ENCODE data around the gene SOSTDC1. TPM values are rescaled to one million over a fixed set of nuclear protein-coding genes. Genes with fewer than 3 reads are reported as not detected.
"Not testable (repeated sequence)": the region's sequence is repeated elsewhere in the genome, so short reads cannot be mapped to it uniquely, and the experiment has no call there.

SOSTDC1 gene
- total and polyA plus RNA-seq, 7 experiments from 2014 or later: not detected

DNA sequence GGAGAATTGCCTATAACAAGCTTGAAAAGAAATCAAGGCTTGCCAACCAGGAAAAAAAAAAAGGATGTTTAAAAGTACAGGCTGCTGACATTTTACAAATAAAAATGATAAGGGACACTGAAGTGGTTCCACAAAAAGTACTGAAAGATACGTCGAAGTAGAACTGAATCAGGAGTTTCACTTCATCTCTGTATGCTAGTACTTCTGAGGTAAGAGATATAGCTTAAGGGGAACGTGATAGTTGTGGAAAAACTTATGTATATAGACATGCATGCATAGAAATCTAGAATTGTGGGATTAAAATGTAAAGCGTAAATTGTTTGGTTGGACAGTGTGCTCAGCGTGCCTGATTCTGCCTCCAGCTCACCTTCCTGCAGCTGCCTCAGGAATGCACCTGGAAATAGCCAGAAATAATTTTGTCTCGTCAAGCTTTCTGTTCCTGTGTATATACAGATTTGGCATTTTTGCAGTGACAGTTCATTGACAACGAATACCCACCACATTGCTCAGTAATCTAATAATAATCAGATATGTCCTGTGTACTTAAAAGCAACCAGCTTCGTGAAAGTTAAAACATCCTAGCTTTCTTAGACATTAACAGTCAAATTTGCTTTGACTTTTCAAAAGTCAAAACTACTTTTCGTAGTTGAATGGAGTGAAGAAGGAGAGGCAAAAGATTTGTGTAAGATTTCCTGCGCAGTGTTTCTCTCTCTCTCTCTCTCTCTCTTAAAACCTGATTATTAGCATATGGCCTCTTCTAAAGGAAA lies 1.4 kb downstream of the SOSTDC1 start:
- Histone ChIP-seq H3K36me3 (ENCODE audit: control insufficient read depth in 2 of 3, insufficient read depth in 3 of 3, low read length in 3 of 3) (no peaks in the 10 kb centered on the region), H3K4me1 (ENCODE audit: control insufficient read depth in 2 of 2, insufficient read depth in 2 of 2, low read length in 2 of 2) (no peaks in the 10 kb centered on the region), H3K27ac (ENCODE audit: low read depth, low read length) (no peak overlapping the region), H3K4me3 (ENCODE audit: low read length) (no peak overlapping the region), H3K9me3 (ENCODE audit: control insufficient read depth in 2 of 3, low read length in 3 of 3) (no peaks in the 10 kb centered on the region), H3K27me3 (ENCODE audit: control insufficient read depth in 2 of 2, insufficient read depth in 2 of 2, low read length in 2 of 2) (no peaks in the 10 kb centered on the region)
- POLR2A ChIA-PET: no interaction called here
- H3K4me3 Mint-ChIP-seq: peak overlapping the region in 1 of 10 donors; percentile 26
- H3K27me3 Mint-ChIP-seq: peaks cover 5 to 36% (median 17%) of the 10 kb centered on the region in 5 donors
- H3K27ac Mint-ChIP-seq: no peak overlapping the region
- intact Hi-C loops (cut with micrococcal nuclease): no loop called here
- no peaks in the 10 kb centered on the region for H3K36me3 Mint-ChIP-seq
- CTCF ChIA-PET: no interaction called here
- DNase-seq (no peak), ATAC-seq (no peak)
- H3K9me3 Mint-ChIP-seq: no peaks in the 10 kb centered on the region
- peaks cover 0 to 7% (median 0%) of the 10 kb centered on the region in 7 donors for H3K4me1 Mint-ChIP-seq

DNA sequence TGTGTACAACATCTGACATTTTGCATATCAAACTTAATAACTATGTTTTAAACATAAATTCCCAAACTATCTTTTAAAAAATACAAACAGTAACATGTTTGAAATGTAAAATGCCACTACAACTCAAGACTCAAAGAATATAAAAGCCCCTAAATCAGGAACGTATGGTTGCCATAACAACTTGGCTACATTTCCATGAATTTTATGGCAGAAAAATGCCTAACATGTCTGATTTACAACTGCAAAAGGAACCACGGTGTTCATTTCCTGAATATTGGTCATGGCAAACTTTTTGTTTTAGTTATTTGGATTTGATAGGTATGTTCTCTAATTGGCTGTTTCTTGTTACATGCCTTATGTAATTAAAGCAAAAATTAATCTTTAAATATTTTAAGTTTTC lies 2.0 kb downstream of the SOSTDC1 start:
- DNase-seq (no peak), ATAC-seq (no peak)
- Mint-ChIP-seq H3K9me3 (no peaks in the 10 kb centered on the region), H3K36me3 (no peaks in the 10 kb centered on the region), H3K4me1 (peaks cover 0 to 7% (median 0%) of the 10 kb centered on the region in 7 donors), H3K27ac (no peak overlapping the region), H3K27me3 (peaks cover 4 to 36% (median 17%) of the 10 kb centered on the region in 5 donors), H3K4me3 (no peak overlapping the region)
- no peak overlapping the region for H3K27ac ChIP-seq (ENCODE audit: low read depth, low read length)
- no peaks in the 10 kb centered on the region for H3K9me3 ChIP-seq (ENCODE audit: control insufficient read depth in 2 of 3, low read length in 3 of 3)
- no peaks in the 10 kb centered on the region for H3K4me1 ChIP-seq (ENCODE audit: control insufficient read depth in 2 of 2, insufficient read depth in 2 of 2, low read length in 2 of 2)
- H3K4me3 ChIP-seq (ENCODE audit: low read length): no peak overlapping the region
- CTCF ChIA-PET: no interaction called here
- POLR2A ChIA-PET: no interaction called here
- intact Hi-C loops (cut with micrococcal nuclease): no loop called here
- H3K36me3 ChIP-seq (ENCODE audit: control insufficient read depth in 2 of 3, insufficient read depth in 3 of 3, low read length in 3 of 3): no peaks in the 10 kb centered on the region
- H3K27me3 ChIP-seq (ENCODE audit: control insufficient read depth in 2 of 2, insufficient read depth in 2 of 2, low read length in 2 of 2): no peaks in the 10 kb centered on the region

DNA sequence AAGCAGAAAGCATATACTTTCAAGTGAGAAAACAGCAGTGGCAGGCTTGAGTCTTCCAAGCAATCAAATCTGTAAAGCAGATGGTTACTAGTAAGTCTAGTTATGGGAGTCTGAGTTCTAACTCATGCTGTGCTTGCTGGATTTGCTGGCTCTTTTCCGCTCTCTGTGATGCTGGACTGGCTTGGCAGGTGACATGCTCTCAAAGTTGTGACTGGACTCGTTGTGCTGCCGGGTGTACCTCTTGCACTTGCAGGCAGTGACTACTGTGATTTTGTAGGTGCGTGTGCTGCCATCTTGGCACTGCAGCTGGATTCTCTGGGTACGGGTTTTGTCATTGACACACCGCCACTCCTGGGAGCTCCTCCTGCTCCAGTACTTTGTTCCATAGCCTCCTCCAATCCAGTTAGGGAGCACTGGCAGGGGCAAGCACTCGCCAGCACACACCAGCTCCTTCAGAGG lies 3.1 kb downstream of the SOSTDC1 start:
- no peak for DNase-seq
- Histone ChIP-seq H3K4me1 (ENCODE audit: control insufficient read depth in 2 of 2, insufficient read depth in 2 of 2, low read length in 2 of 2) (no peaks in the 10 kb centered on the region), H3K27ac (ENCODE audit: low read depth, low read length) (no peak overlapping the region), H3K36me3 (ENCODE audit: control insufficient read depth in 2 of 3, insufficient read depth in 3 of 3, low read length in 3 of 3) (no peaks in the 10 kb centered on the region), H3K27me3 (ENCODE audit: control insufficient read depth in 2 of 2, insufficient read depth in 2 of 2, low read length in 2 of 2) (no peaks in the 10 kb centered on the region), H3K9me3 (ENCODE audit: control insufficient read depth in 2 of 3, low read length in 3 of 3) (no peaks in the 10 kb centered on the region), H3K4me3 (ENCODE audit: low read length) (no peak overlapping the region)
- no peak overlapping the region for H3K27ac Mint-ChIP-seq
- no peaks in the 10 kb centered on the region for H3K36me3 Mint-ChIP-seq
- intact Hi-C loops (cut with micrococcal nuclease): no loop called here
- ATAC-seq: no peak
- no peaks in the 10 kb centered on the region for H3K9me3 Mint-ChIP-seq
- ChIA-PET CTCF (no interaction called here), POLR2A (no interaction called here)
- H3K4me1 Mint-ChIP-seq: peaks cover 0 to 7% (median 0%) of the 10 kb centered on the region in 7 donors
- peaks cover 0 to 34% (median 13%) of the 10 kb centered on the region in 5 donors for H3K27me3 Mint-ChIP-seq
- H3K4me3 Mint-ChIP-seq: no peak overlapping the region

- no peak overlapping the region for H3K27ac ChIP-seq (ENCODE audit: low read depth, low read length)
- Mint-ChIP-seq H3K27me3 (peaks cover 0 to 23% (median 10%) of the 10 kb centered on the region in 5 donors), H3K4me1 (peaks cover 0 to 6% (median 0%) of the 10 kb centered on the region in 7 donors), H3K27ac (no peak overlapping the region), H3K9me3 (peaks cover 0 to 5% (median 0%) of the 10 kb centered on the region in 11 donors), H3K36me3 (no peaks in the 10 kb centered on the region), H3K4me3 (no peak overlapping the region)
- no peak overlapping the region for H3K4me3 ChIP-seq (ENCODE audit: low read length)
- CTCF ChIA-PET: no interaction called here
- no peaks in the 10 kb centered on the region for H3K36me3 ChIP-seq (ENCODE audit: control insufficient read depth in 2 of 3, insufficient read depth in 3 of 3, low read length in 3 of 3)
- no peaks in the 10 kb centered on the region for H3K27me3 ChIP-seq (ENCODE audit: control insufficient read depth in 2 of 2, insufficient read depth in 2 of 2, low read length in 2 of 2)
- DNase-seq: no peak
- intact Hi-C loops (cut with micrococcal nuclease): no loop called here
- no peak for ATAC-seq
- H3K9me3 ChIP-seq (ENCODE audit: control insufficient read depth in 2 of 3, low read length in 3 of 3): no peaks in the 10 kb centered on the region
- H3K4me1 ChIP-seq (ENCODE audit: control insufficient read depth in 2 of 2, insufficient read depth in 2 of 2, low read length in 2 of 2): no peaks in the 10 kb centered on the region
- POLR2A ChIA-PET: no interaction called here
These were observed 4.6 kb downstream of the SOSTDC1 start for GRCh38 chr7:16460789-16461493.

DNA sequence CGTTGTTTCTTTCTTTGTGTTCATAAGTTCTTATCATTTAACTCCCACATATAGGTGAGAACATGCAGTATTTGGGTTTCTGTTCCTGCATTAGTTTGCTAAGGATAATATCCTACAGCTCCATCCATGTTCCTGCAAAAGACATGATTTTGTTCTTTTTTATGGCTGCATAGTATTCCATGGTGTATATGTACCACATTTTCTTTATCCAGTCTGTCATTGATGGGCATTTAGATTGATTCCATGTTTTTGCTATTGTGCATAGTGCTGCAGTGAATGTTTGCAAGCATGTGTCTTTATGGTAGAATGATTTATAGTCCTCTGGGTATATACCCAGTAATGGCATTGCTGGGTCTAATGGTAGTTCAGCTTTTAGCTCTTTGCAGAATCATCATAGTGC lies 9.2 kb downstream of the SOSTDC1 start:
- intact Hi-C loops (cut with micrococcal nuclease); H3K4me3 ChIP-seq (ENCODE audit: low read length); POLR2A ChIA-PET; DNase-seq; H3K9me3 Mint-ChIP-seq; H3K27ac Mint-ChIP-seq; H3K36me3 ChIP-seq (ENCODE audit: control insufficient read depth in 2 of 3, insufficient read depth in 3 of 3, low read length in 3 of 3); H3K27ac ChIP-seq (ENCODE audit: low read depth, low read length); H3K27me3 ChIP-seq (ENCODE audit: control insufficient read depth in 2 of 2, insufficient read depth in 2 of 2, low read length in 2 of 2); ATAC-seq; H3K9me3 ChIP-seq (ENCODE audit: control insufficient read depth in 2 of 3, low read length in 3 of 3); H3K4me1 Mint-ChIP-seq; H3K4me1 ChIP-seq (ENCODE audit: control insufficient read depth in 2 of 2, insufficient read depth in 2 of 2, low read length in 2 of 2); H3K27me3 Mint-ChIP-seq; H3K36me3 Mint-ChIP-seq; H3K4me3 Mint-ChIP-seq; CTCF ChIA-PET: not testable (repeated sequence)

DNA sequence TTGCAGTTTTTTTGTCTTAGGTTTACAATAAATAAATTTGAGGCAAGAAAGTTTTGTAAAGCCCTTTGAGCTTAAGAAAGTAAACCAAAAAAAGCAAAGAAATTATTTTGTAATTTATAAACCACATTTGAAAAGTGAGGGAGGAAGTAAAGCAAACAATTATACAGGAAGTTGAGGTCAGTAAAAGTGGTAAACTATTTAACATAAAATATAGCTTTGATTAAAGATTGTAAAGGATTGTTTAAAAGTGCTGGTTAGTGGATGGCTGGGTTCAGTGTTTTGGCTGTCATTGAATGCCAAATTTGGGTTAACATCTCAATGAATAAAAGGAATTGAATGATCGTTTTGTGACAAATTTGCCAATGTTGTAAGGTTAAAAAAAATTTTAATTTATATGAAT lies 9.9 kb downstream of the SOSTDC1 start:
- DNase-seq: no peak
- H3K9me3 Mint-ChIP-seq: peaks cover 0 to 5% (median 0%) of the 10 kb centered on the region in 11 donors
- CTCF ChIA-PET: interaction anchor here (0.7 kb wide), 1 partner anchor 109 kb away, joined by 4 read pairs; no protein-coding TSS in a partner anchor
- H3K36me3 Mint-ChIP-seq: no peaks in the 10 kb centered on the region
- H3K4me1 Mint-ChIP-seq: peaks cover 0 to 8% (median 6%) of the 10 kb centered on the region in 7 donors
- no peak for ATAC-seq
- POLR2A ChIA-PET: no interaction called here
- no peak overlapping the region for H3K27ac Mint-ChIP-seq
- H3K4me3 Mint-ChIP-seq: no peak overlapping the region
- no peak overlapping the region for H3K4me3 ChIP-seq (ENCODE audit: low read length)
- H3K9me3 ChIP-seq (ENCODE audit: control insufficient read depth in 2 of 3, low read length in 3 of 3): no peaks in the 10 kb centered on the region
- intact Hi-C loops (cut with micrococcal nuclease): no loop called here
- H3K36me3 ChIP-seq (ENCODE audit: control insufficient read depth in 2 of 3, insufficient read depth in 3 of 3, low read length in 3 of 3): no peaks in the 10 kb centered on the region
- H3K27me3 ChIP-seq (ENCODE audit: control insufficient read depth in 2 of 2, insufficient read depth in 2 of 2, low read length in 2 of 2): no peaks in the 10 kb centered on the region
- H3K27ac ChIP-seq (ENCODE audit: low read depth, low read length): no peak overlapping the region
- H3K4me1 ChIP-seq (ENCODE audit: control insufficient read depth in 2 of 2, insufficient read depth in 2 of 2, low read length in 2 of 2): no peaks in the 10 kb centered on the region
- H3K27me3 Mint-ChIP-seq: peaks cover 0 to 9% (median 7%) of the 10 kb centered on the region in 5 donors
